Stimulated activated CD4-positive, alpha-beta T cell treated with anti-CD3 and anti-CD28 coated beads, TNF-alpha, amount 100 ng/mL, for 48 hours (primary cell): Measurements from ENCODE around the gene TF.

Experiments used
- DNase-seq, 3 donors: peaks; one replicate each; pipeline ENCODE4 v3.0.0-alpha.2; 2020; ENCODE audit warnings: low read depth in 3 of 3

Gene TF

GRCh38 chr3:133805702-133806475 lies 59.7 kb downstream of the TF start, which contains the start of gene SRPRB:
Gene SRPRB, plus strand, starts transcription at chr3:133805815. Its CDS starts 34 bp downstream, at chr3:133805849.
- peak; percentile 90 to 96 (median 93) for DNase-seq

DNA sequence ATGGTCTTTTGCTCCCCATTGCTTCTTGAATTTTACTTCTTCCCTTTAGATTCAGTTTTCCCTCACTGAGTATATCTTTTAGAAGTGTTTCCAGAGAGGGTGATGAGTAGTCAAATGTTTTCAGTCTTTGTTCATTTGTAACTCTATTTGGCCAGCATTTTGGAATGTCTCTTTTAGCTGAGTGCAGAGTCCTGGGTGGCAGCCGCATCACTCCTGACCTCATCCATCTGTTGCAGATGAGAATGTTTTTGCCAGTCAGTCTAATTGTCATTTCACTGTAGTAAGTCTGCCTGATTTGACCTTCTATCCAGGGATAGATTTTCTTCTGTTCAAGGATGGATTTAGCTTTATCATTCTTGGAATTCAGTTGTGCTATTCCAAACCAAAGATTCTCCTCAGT lies 66.7 kb downstream of the TF start:
- no peak for DNase-seq

DNA sequence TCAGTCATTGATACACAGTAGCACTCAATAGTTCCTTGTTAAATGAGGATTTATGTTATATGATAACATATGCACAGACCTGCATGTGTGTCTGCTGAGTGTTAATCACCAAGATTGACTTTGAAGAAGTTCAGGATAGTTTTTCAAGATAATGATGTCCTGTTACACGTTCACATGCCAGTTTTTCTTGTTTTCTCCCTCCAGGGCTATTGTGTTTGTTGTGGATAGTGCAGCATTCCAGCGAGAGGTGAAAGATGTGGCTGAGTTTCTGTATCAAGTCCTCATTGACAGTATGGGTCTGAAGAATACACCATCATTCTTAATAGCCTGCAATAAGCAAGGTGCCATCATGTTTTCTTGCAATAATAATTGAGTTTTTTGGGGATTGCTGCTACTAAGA lies 69.2 kb downstream of the TF start:
- DNase-seq: no peak

- DNase-seq: no peak
Observed at GRCh38 chr3:133820129-133820528, 73.9 kb downstream of the TF start.

- DNase-seq: no peak
Observed at GRCh38 chr3:133820889-133821675, 74.9 kb downstream of the TF start.

DNA sequence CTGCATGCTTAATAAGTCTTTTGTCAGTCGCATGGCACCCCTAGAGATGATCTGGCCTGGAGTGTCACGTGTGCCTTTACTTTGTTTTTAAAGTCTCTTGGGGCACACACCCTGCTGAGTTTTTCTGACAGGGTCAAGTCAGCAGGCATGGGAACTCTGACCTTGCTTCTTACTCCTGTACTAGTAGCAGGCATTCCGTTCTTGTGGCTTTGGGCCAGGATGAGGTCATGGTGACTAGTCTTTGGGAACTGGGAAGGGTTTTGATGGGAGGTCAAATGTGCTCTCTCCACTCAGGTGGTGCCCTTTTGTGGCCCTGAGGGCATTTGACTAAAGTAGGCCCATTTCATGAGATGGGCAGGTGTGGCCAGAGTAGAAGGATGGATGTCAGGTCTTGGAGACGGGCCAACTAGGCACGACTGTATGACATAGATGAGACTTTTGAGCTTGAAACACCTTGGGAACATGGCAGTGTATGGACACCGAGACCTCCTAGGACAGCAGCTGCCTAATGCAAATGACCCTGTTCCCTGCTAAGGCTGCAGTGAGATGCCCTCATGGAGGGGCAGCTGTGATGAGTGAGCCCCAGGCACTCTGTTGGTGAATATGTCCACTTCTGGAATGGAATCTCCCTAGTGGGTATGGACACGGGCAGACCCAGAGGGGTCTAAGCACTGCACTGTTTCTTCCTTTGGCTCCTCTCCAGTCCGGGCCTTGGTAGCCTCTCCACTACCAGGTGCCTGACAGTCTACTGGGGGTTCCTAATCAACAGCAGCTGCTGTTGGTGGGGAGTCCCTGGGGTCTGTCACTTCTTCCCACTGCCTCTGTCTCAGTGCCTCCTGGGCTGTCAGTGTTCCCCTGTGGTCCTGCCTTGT lies 75.8 kb downstream of the TF start:
- DNase-seq: no peak

- DNase-seq: no peak
Observed at GRCh38 chr3:133824961-133825485, 78.8 kb downstream of the TF start.

GRCh38 chr3:133825969-133826727 lies 80.0 kb downstream of the TF start:
- DNase-seq: no peak

- DNase-seq: no peak
Observed at GRCh38 chr3:133827136-133827535, 80.9 kb downstream of the TF start.

DNA sequence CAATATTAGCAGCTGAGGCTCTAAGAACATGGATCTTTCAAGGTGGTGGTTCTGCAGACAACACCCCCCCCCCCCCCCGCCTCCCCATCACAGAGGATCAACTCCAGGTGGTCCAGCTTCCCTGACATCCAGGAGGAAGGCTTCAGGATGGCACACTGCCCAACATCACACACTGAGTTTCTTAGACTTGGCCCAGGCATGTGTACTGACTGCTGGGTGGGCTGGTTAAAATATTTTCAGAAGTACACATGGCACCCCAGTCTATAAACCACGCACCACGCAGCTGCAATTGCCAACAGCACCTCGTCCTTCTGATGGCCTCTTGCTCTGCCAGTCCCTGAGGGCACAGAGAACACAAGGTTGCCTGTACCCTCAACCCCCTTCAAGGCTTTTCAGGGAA lies 81.5 kb downstream of the TF start:
- DNase-seq: no peak

- no peak for DNase-seq
Observed at GRCh38 chr3:133828576-133829309, 82.5 kb downstream of the TF start.

DNA sequence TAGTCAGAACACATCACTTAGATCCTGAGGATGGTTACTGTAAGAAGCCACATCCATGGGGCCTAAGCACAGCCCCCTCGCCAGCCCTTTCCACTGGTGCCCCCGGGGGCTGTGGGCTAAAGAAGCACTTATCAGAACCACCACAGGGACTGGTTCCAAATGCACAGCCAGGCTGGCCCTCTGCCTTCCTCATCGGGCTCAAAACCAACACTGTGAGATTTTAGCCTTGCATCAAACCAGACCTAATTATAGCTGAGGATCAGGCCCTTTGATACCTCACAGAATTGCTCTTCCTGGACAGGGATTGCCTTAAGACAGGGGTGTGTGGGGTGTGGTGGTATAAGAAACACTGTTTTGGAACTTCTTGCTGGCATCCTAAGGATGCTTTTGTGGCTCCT lies 83.1 kb downstream of the TF start:
- DNase-seq: no peak

DNA sequence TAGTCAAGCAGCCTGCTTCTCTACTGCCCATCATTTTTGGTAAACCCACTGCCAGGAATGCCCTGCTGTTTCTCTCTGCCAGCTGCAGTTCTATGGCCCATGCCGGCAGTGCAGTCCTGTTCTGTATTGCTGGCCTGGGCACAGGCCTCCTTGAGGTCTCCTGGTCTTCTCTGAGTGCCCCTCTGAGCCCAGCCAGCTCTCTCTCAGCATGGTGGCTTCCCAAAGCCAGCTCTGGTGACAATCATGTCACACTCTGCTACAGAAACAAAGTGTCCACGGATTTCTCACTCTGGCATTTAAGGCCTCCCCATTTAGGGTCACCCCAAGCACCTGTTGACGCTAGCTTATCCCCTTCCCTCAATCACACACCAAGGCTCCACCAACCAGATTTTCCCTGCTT lies 83.9 kb downstream of the TF start:
- no peak for DNase-seq

DNA sequence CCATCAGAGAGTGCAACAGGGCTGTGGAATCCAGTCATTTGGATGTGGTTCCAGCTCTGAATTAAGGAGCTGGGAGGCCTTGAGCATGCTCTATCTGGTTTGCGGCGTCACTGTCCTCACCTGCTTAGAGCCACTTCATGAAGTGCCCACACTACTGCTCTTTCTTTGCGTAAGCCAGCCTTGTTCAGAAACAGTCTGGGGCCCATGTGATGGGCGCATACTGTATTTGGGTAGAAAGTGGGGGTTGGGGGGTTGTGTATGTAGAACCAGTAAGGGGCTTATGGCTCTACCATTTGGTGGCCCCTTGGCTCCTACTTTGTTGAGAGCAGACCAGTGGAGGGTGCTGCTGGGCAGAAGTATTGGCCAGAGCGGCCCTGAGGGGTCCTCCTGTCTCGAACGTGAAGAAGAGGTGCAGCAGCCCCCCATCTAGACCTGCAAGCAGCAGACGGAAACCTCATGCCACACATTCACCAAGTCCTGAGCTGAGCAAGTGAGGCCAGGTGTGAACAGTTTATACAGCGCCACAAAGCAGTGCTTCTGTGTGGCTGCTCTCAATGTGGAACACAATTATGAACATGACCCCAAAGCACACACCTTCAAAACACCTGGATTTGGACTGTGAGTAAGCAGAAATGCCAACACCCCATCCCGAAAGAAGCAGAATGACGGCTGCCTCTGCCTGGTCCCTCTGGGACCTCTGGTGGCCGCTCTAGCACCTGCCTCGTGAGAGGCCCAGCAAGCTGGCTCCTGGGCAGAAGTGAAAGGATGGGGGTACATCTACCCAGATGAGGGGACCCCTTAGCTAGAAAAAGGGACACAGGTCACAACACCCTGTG lies 86.0 kb downstream of the TF start:
- DNase-seq: no peak

DNA sequence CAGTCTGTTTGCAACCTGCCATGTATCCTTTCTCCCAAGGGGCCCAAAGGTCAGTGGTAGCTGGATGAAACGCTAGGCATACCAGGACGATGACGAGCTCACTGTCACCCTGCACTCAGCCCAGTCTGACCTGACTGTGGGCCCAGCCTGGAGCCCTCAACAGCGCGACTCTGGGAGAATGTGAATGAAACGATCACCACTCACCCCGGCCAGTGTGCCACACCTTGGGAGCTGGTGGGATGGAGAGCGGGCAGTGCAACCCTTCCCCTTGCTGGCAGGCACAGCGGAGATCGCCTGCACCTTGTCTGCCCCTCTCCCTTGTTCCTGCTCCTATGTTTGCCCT lies 86.6 kb downstream of the TF start:
- DNase-seq: no peak

DNA sequence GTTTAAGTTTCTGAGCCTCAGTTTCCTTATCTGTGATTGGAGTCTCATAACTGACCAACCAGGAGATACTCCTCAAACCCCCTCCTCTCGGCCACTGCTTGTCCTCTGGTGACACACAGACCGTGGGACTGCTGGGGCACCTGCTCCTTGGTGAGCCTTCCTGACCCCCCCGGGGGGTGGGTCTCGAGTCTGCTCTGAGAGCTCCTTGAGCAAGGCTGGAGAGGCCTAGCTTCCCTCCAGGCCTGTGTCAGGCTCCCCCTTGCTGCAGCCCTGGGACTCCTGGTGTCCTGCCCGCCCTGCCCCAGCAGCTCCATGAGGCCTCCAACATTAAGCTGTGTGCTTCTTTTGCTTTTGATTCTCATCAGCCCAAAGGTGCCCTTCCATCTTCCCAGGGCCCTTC lies 87.1 kb downstream of the TF start:
- DNase-seq: no peak

GRCh38 chr3:133833880-133834620 lies 87.9 kb downstream of the TF start:
- DNase-seq: no peak

- no peak for DNase-seq
Observed at GRCh38 chr3:133834621-133835417, 88.6 kb downstream of the TF start.
